SK-N-MC (cell line): Measurements from ENCODE around the gene FOXO1.

ENCODE experiments used
- DNase-seq: peaks from one replicate; pipeline ENCODE4 v3.0.0-alpha.2; 2011; ENCODE audit warnings: low read depth, low spot score
- H3K27ac ChIP-seq: fragments of 200-600 bp; sonication (generic); 2 replicates; pipeline ENCODE4 v1.5.1; 2016; ENCODE audit warnings: mixed run types
- H3K36me3 ChIP-seq: fragments of 200-600 bp; sonication (generic); 2 replicates; pipeline ENCODE4 v1.6.1; 2017; ENCODE audit warnings: antibody characterized with exemption, low read length, mixed read lengths; ENCODE audit not compliant: insufficient read depth
- H3K4me3 ChIP-seq: fragments of 200-600 bp; sonication (generic); 2 replicates; pipeline ENCODE4 v1.5.1; 2016
- H3K9ac ChIP-seq: fragments of 200-600 bp; sonication (generic); 2 replicates; pipeline ENCODE4 v1.8.0; 2017; ENCODE audit warnings: mixed run types, mixed read lengths; ENCODE audit not compliant: insufficient read length
- H3K9me3 ChIP-seq: fragments of 200-600 bp; sonication (generic); 2 replicates; pipeline ENCODE4 v1.6.1; 2017; ENCODE audit warnings: low read depth, mild to moderate bottlenecking, antibody characterized with exemption, low read length, moderate library complexity, mixed read lengths
- EZH2 ChIP-seq: fragments of 200-600 bp; sonication (generic); IDR thresholded peaks from one replicate; pipeline ENCODE4 v1.6.1; 2017; ENCODE audit warnings: antibody characterized with exemption
- FOXP2 ChIP-seq: optimal IDR thresholded peaks from 2 replicates; pipeline ENCODE3; 2011; ENCODE audit warnings: mild to moderate bottlenecking, moderate library complexity; ENCODE audit not compliant: insufficient read depth; ENCODE audit errors: extremely low read length, control extremely low read depth
- POLR2AphosphoS5 ChIP-seq: IDR thresholded peaks from 2 replicates; pipeline ENCODE4 v1.6.1; 2012; ENCODE audit warnings: mild to moderate bottlenecking, low read depth, low read length, borderline replicate concordance

The FOXO1 gene

GRCh38 chr13:40537146-40537895 lies 129.1 kb downstream of the FOXO1 start:
- Histone ChIP-seq H3K36me3 (no peaks in the 10 kb centered on the region), H3K9ac (no peak overlapping the region), H3K27ac (no peak overlapping the region), H3K9me3 (no peaks in the 10 kb centered on the region), H3K4me3 (no peak overlapping the region)
- no peak for DNase-seq
- TF ChIP-seq FOXP2 (no peak), EZH2 (no peak), POLR2AphosphoS5 (no peak)

GRCh38 chr13:40536443-40537113 lies 129.9 kb downstream of the FOXO1 start:
- no peak overlapping the region for H3K9ac ChIP-seq
- TF ChIP-seq FOXP2 (no peak), EZH2 (no peak), POLR2AphosphoS5 (no peak)
- no peak overlapping the region for H3K27ac ChIP-seq
- H3K36me3 ChIP-seq, result no peaks in the 10 kb centered on the region
- no peaks in the 10 kb centered on the region for H3K9me3 ChIP-seq
- no peak overlapping the region for H3K4me3 ChIP-seq
- DNase-seq, result no peak

GRCh38 chr13:40535345-40535836 lies 131.1 kb downstream of the FOXO1 start:
- Histone ChIP-seq H3K36me3 (no peaks in the 10 kb centered on the region), H3K9ac (no peak overlapping the region), H3K27ac (no peak overlapping the region), H3K9me3 (no peaks in the 10 kb centered on the region), H3K4me3 (no peak overlapping the region)
- TF ChIP-seq FOXP2, result no peak
- no peak for DNase-seq

GRCh38 chr13:40534456-40534855 lies 132.0 kb downstream of the FOXO1 start:
- no peak for DNase-seq
- TF ChIP-seq EZH2 (no peak), POLR2AphosphoS5 (no peak), FOXP2 (no peak)

GRCh38 chr13:40533072-40533471 lies 133.4 kb downstream of the FOXO1 start:
- Histone ChIP-seq H3K9ac (no peak overlapping the region), H3K9me3 (no peaks in the 10 kb centered on the region), H3K4me3 (no peak overlapping the region), H3K27ac (no peak overlapping the region), H3K36me3 (no peaks in the 10 kb centered on the region)
- TF ChIP-seq FOXP2, result no peak
- TF ChIP-seq EZH2, result no peak
- no peak for TF ChIP-seq POLR2AphosphoS5
- DNase-seq, result no peak

More at GRCh38 chr13:40534456-40534855, 132.0 kb downstream of the FOXO1 start:
- Histone ChIP-seq H3K9ac (no peak overlapping the region), H3K9me3 (no peaks in the 10 kb centered on the region), H3K4me3 (no peak overlapping the region), H3K36me3 (no peaks in the 10 kb centered on the region), H3K27ac (no peak overlapping the region)

- no peak overlapping the region for H3K27ac ChIP-seq
- no peaks in the 10 kb centered on the region for H3K9me3 ChIP-seq
- no peak overlapping the region for H3K4me3 ChIP-seq
- H3K36me3 ChIP-seq, result no peaks in the 10 kb centered on the region
- TF ChIP-seq POLR2AphosphoS5 (no peak), EZH2 (no peak), FOXP2 (no peak)
- no peak overlapping the region for H3K9ac ChIP-seq
- DNase-seq, result no peak
Measured at GRCh38 chr13:40530961-40531360, 135.5 kb downstream of the FOXO1 start.

- Histone ChIP-seq H3K4me3 (no peak overlapping the region), H3K36me3 (no peaks in the 10 kb centered on the region), H3K27ac (no peak overlapping the region), H3K9ac (no peak overlapping the region), H3K9me3 (no peaks in the 10 kb centered on the region)
- TF ChIP-seq FOXP2, result no peak
- TF ChIP-seq EZH2, result no peak
- no peak for TF ChIP-seq POLR2AphosphoS5
- DNase-seq, result no peak
Measured at GRCh38 chr13:40528881-40529280, 137.6 kb downstream of the FOXO1 start.

- H3K9me3 ChIP-seq, result no peaks in the 10 kb centered on the region
- no peak for DNase-seq
- H3K9ac ChIP-seq, result no peak overlapping the region
- H3K27ac ChIP-seq, result no peak overlapping the region
- TF ChIP-seq POLR2AphosphoS5, result no peak
- no peak for TF ChIP-seq FOXP2
- TF ChIP-seq EZH2, result no peak
- no peak overlapping the region for H3K4me3 ChIP-seq
- no peaks in the 10 kb centered on the region for H3K36me3 ChIP-seq
Measured at GRCh38 chr13:40527914-40528313, 138.5 kb downstream of the FOXO1 start.

- no peak for TF ChIP-seq FOXP2
- no peak for TF ChIP-seq EZH2
- TF ChIP-seq POLR2AphosphoS5, result no peak
- H3K27ac ChIP-seq, result no peak overlapping the region
- no peak overlapping the region for H3K9ac ChIP-seq
- no peak overlapping the region for H3K4me3 ChIP-seq
- no peaks in the 10 kb centered on the region for H3K36me3 ChIP-seq
- no peaks in the 10 kb centered on the region for H3K9me3 ChIP-seq
- no peak for DNase-seq
Measured at GRCh38 chr13:40522282-40522681, 144.2 kb downstream of the FOXO1 start.
